SHP77 (cell line): Measurements from ENCODE around the gene ADAMTS3.
"Not testable (repeated sequence)": the region's sequence is repeated elsewhere in the genome, so short reads cannot be mapped to it uniquely, and the experiment has no call there.

Source experiments
- DNase-seq, 2 experiments: peaks; one replicate each; lab custom pipeline; 2025; lab: John Stamatoyannopoulos, UW

Gene ADAMTS3

GRCh38 chr4:72553540-72554337, 15.3 kb downstream of the ADAMTS3 start:
- DNase-seq, result no peak

DNA sequence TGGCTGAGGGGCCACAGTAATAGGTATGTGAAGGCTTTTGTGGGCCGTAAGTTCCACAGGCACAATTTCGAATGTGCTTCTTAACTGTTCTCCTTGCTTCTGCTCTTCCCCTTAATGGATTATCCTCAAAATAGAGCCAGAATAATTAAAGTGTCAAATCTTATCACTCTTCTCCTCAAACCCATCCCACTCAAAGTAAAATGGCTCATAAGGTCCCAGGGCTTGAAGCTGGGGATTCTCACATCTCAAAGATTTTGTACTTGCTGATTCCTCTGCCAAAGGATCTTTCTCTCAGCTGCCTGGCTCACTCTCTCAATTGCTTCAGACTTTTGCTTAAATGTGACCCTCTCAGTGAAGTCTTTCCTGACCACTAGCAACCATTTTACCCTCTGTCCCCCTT, 16.6 kb downstream of the ADAMTS3 start:
- DNase-seq, result no peak

- no peak for DNase-seq
Observed at GRCh38 chr4:72546456-72546855, 22.6 kb downstream of the ADAMTS3 start.

DNA sequence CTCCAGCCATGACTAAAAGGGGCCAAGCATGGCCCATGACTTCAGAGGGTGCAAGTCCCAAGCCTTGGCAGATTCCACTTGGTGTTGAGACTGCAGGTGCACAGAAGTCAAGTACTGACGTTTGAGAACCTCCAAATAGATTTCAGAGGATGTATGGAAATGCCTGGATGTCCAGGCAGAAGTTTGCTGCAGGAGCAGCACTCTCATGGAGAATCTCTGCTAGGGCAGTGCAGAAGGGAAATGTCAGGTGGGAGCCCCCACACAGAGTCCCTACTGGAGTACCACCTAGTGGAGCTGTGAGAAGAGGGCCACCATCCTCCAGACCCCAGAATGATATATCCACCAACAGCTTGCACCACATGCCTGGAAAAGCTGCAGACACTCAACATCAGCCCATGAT, 28.3 kb downstream of the ADAMTS3 start:
- DNase-seq, result not testable (repeated sequence)

GRCh38 chr4:72538006-72538405, 31.0 kb downstream of the ADAMTS3 start:
- DNase-seq, result no peak

GRCh38 chr4:72536443-72536842, 32.6 kb downstream of the ADAMTS3 start:
- no peak for DNase-seq

DNA sequence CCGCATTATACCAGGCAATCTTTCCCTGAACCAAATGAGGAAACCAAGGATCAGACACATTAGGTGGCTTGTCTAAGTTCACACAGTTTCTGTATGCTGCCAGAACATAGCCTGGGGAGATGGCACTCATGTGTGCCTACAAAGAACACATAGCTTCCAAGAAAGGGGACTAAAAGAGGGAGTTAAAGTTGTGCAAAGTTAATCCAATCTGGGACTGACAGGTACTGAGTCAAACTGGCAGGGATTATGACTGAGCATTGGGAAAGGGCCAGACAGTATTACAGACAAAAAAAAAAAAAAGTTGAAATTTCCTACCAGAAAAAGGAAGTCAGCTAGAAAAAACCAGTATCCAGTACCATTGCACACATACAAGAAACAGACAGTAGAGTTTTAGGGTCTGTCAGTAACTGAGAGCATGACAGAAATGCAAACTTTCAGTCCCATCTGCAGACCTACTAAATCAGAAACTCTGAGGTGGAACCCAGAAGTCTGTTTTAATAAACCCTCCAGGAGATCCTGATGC, 37.2 kb downstream of the ADAMTS3 start:
- DNase-seq, result no peak

DNA sequence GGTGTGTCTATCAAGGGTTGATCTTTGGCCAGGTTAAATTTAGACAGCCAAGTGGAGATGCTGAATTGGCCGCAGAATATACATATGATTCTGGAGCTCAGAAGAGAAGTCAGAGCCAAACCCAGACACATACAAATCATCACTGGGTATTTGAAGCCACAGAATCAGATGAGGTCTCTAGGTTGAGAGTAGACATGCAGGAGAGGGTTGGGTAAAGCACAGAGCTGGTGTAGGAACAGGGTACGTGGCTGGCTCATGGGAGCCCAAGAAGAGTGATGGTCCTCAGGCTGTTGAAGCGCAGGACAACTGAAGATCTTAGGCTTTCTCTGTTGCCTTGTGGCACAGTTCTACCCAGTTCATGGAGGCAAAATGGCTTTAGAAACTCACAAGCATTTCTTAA, 37.7 kb downstream of the ADAMTS3 start:
- DNase-seq, result no peak

GRCh38 chr4:72529148-72529822, 39.7 kb downstream of the ADAMTS3 start:
- DNase-seq, result no peak

DNA sequence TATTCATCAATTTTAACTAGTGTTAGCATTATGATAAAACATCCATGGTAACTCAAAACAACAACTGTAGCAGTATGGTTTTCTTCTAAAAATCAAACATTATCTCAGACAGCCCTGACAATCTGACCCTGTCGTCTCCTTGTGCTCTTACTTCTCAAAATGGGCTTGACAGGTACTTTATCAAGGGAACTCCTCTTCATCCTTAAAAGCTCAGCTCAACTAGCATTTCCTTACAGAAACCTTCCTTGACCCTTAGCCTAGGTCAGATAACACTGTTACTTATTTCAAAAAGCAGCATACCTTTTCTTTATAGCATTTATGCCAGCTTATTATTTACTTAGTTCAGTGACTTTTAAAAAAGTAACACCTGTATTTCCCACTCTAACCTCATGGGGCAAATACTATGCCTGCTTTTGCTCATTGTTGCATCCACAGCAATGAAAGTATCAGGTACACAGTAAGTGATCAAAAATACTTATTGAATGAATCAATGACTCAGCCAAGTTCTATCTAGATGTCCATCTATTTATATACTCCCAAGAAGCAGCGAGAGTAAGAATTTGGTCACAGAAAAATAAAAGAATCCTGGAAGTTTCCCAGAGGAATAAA, 41.9 kb downstream of the ADAMTS3 start:
- no peak for DNase-seq

GRCh38 chr4:72525938-72526337, 43.1 kb downstream of the ADAMTS3 start:
- no peak for DNase-seq

DNA sequence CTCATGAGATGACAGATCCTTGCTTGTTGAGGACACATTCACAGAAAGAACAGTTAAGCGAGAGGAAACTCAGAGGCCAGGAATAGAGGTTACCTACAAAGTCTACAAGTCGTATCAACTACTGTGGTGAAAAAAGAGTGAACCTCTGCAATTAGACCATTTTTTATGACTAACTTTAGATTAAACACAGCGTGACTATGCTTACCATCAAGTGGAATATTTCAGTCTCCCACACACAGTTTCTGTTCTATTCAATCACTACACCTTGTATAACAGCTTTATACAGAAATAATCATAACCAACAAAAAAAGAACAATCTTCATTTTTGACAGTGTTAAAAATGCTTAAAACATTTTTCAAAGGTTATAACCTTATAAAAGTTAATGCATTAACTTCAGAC, 46.6 kb downstream of the ADAMTS3 start:
- no peak for DNase-seq

DNA sequence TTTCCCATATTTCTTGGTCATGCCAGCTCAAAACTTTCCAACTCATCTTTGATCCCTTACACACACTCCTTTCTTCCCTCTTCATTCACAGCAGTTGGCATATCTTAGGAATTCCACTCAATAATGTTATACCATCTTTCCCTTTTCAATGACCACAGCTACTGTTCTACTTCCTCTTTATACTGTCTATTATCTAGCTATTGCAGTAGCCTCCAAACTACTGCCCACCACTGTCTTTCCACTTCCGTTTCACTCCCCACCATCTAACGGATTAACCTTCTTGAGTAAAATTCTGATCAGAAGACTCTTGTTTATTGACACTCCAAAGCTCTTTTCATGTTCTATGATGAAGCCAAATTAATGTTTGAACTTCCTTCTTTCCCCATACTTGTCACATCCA, 55.8 kb downstream of the ADAMTS3 start:
- DNase-seq, result no peak

GRCh38 chr4:72507860-72508419, 61.1 kb downstream of the ADAMTS3 start:
- DNase-seq, result no peak

DNA sequence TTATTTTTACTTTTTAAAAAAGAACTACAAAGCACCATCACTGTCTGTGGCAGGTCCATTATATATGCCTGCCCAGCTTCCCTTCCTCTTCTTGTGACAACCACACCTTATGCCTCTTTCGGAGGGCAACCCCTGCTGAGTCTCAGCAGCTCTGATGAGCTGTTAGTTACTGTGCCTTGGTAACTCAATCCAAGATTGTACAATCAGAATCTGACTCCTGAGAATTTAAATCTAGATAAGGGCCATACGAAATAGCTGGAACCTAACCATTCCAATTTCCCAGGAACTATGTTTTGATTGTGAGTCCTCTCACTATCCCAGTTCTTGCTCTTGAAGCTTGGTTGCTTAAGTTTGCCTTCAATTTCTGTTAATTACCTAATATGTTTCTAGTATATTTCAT, 61.9 kb downstream of the ADAMTS3 start:
- DNase-seq, result no peak

- DNase-seq, result no peak
Observed at GRCh38 chr4:72505314-72505744, 63.7 kb downstream of the ADAMTS3 start.

- DNase-seq, result no peak
Observed at GRCh38 chr4:72500214-72500613, 68.8 kb downstream of the ADAMTS3 start.

DNA sequence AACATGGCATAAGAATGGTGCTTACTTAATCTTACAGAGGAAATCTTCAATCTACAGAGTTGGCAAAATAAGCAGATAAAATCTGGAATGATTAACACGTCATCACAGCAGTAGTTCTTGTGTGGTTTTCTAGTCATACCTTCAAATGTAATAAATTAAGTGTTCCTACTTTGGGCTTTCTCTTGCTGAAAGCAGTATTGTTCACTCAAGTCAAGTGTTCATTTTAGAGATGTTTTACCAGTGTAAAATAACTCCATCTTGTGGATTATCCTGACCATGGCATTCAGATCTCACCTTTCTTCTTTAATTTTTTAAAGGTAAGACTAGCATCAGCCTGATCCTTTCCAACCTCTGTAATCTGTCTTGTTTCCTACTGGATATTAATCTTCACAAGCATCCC, 72.9 kb downstream of the ADAMTS3 start:
- DNase-seq, result no peak

- no peak for DNase-seq
Observed at GRCh38 chr4:72494156-72494555, 74.9 kb downstream of the ADAMTS3 start.

DNA sequence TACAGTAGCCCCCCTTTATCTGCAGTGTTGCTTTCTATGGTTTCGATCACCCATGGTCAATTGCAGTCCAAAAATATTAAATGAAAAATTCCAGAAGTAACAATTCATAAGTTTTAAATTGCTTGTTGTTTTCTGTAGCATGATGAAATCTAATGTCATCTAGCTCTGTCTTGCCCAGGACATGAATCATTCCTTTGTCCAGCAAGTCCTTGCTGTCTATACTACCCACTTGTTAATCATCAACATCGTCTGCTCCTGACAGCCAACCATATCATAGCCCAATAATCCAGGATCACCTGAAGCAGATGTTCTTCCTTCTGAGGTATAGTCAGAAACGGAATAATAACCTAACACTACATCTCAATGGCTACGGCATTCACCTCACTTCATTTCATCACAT, 79.8 kb downstream of the ADAMTS3 start:
- DNase-seq, result no peak

- no peak for DNase-seq
Observed at GRCh38 chr4:72486991-72487390, 82.0 kb downstream of the ADAMTS3 start.

DNA sequence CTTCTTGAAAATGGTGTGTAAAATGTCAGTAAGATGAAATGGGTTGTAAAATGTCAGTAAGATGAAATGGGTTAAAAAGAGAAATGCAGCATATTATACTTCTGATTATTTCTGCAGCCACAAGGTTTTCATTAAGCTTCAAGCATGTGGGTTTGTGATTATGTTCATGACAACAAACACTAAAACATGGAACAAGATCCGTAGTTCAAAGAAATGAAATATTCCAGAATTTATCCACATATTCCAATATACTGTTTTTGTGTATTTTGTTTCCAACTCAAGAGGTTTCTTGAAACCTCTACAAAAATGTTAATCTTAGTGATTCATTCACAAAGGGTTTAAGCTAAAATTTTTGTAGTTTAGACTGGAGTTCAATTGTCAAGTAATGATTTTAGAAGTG, 84.0 kb downstream of the ADAMTS3 start:
- DNase-seq, result no peak
